ENCODE results near the gene C2orf81. TPM values are rescaled to one million over a fixed set of nuclear protein-coding genes. Genes with fewer than 3 reads are reported as not detected.
A peak's percentile ranks its signal among the peaks of the same experiment; 100 is the strongest.
"Not testable (repeated sequence)": the region's sequence is repeated elsewhere in the genome, so short reads cannot be mapped to it uniquely, and the experiment has no call there.

The C2orf81 gene
- polyA plus RNA-seq, 5 donors = 3.0 to 7.8 (median 6.0) TPM

DNA sequence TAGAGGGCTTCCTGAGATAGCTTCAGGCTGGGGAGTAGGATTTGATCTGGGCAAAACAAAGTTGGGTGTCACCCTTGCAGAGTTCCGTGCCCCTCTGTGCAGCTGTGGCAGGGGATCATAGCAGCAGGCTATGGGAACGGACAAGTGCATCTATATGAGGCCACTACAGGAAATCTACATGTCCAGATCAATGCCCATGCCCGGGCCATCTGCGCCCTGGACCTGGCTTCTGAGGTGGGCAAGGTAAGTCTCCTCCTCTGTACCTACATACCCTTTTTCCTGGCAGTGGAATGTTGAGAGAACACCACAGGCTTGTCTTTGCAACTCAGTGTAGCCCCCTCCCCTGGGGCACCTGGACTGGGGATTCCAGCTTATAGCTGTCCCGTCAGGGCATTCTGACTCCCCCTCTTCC is 3.6 kb upstream of the C2orf81 start:
- DNase-seq = no peak

DNA sequence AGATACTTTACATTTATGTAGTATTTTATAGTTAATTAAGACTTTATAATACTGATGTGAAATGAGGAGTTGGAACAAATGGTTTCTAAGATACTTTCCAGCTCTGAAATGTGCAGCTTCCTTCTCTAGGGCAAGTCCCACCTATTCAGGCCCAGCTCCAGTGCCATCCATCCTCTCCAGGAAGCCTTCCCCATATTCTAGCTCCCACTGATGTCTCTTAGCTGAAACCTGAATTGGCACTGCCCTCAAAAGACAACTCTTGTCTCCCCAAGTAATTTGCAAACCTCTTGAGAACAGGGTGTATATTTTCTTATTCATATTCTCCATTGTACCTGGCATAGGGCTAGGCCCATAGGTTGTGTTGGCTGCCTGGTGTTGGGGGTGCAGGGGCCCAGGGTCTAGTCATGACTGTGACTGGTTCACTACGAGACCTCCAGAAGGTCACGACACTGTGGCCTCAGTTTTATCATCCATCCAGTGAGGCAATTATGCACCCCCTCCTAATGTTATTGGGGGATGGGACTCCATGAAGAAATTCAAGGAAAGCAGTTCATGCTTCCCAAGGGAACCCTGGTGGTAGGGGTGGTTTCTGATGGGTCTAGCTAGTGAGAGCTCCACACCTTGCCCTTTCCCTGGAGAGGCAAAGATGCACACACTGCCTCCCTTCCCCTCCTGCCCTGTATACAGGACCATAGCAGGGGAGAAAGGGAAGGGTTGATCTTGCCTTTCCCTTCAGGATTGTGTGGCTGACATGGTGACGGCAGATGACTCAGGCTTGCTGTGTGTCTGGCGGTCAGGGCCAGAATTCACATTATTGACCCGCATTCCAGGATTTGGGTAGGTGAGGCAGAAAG is 2.9 kb upstream of the C2orf81 start:
- DNase-seq = no peak

DNA sequence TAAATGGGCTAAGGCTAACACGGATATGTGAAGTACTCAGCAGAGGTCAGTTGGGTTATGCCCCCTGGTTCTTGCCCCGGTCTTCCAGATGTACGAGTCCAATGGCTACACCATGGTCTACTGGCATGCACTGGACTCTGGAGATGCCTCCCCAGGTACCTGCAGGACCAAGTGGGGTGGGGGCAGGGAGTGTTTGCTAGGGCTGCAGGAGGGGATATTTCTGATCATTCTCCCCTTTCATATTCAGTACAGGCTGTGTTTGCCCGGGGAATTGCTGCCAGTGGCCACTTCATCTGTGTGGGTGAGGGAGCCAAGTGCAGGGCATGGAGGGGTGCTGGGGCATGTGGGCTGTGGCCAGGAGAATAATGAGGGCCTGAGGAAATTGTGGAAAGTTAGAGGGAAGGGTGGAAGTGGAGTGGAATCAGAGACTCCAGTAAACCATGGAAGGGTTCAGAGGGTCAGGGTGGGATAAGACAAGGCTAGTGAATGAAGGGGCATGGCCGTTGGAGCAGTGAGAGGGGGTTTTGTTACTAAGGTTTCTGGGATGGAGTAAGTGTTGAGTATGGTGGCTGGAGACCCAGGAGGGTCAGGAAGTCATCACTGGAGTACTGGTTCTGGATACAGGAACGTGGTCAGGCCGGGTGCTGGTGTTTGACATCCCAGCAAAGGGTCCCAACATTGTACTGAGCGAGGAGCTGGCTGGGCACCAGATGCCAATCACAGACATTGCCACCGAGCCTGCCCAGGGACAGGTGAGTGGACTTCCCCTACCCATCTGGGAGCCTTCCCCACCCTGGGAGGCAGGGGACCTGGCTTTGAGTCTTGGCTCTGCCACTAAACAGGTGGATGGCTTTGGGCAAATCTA is 2.0 kb upstream of the C2orf81 start:
- no peak for DNase-seq

DNA sequence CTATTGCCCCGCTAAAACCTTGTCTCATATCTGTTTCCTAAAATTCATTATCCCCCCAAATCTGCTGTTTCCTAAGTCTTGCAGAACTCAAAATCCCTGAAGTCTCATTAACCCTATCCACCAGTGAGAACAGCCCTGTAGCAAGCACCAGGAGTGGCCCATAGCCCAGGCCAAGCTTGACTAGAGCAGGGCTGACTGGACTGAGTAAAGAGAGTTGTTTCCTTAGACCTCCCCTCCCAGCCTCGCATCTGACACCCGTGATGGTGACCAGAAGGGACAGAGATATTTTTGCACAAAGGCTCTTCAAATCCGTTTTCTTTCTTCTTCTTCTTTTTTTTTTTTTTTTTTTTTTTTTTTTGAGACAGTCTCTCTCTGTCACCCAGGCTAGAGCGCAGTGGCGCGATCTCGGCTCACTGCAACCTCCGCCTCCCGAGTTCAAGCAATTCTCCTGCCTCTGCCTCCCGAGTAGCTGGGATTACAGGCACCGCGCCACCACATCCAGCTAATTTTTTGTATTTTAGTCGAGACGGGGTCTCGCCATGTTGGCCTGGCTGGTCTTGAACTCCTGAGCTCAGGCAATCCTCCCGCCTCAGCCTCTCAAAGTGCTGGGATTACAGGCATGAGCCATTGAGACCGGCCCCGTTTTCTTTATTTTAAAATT is 846 bp downstream of the C2orf81 start:
- DNase-seq = not testable (repeated sequence)

DNA sequence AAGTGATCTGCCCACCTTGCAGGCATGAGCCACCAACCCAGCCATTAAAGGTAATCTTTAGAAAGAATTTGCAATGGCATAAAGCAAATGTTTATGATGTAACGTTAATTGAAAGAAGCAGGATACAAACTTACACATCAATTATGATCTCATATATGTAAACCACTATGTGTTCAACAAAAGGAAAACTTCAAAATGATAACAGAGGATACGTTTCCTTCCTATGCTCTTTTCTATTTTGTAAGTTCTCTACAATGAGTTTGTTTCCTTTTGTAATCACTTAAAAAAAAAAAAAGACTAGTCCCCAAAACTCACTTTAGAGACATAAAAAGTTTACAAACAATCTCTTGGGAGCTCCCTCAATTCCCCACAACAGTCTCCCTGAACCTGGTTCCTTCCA is 1.4 kb downstream of the C2orf81 start:
- no peak for DNase-seq

DNA sequence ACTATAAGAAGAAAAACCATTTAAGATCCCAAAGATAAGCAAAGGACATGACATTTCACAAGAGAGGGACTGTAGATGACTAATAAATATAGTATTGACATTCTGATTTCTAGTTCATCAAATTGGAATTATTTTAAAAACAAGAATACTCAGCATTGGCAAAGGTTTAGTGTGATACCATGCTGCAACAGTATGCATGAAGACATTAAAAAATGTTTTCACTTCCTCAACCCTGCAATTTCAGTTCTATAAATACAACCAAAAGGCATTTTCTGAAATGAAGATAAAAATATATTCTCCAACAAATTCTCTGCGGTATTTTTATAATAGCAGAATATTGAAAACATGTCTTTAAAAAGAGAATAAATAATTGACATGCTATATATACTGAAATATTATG is 2.1 kb downstream of the C2orf81 start:
- no peak for DNase-seq

DNA sequence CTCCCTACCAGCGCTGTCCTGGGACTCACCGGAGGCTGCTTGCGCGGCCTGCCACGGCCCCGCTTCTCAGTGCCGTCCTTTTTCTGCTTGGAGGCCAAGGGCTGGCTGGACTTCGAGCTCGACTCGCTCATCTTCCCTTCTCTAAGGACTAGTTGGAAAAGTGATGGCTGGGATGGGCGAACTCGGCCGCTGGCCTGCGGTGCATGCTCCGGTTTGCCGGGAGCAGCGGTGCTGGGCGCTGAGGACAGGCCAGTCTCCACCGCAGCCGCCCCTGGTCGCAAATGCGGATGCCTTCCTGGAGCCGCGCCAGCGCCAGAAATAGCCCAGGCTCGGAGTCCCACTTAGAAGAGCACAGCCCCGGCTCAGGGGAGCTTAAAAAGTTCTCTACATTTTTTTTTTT is 3.1 kb downstream of the C2orf81 start:
- no peak for DNase-seq

DNA sequence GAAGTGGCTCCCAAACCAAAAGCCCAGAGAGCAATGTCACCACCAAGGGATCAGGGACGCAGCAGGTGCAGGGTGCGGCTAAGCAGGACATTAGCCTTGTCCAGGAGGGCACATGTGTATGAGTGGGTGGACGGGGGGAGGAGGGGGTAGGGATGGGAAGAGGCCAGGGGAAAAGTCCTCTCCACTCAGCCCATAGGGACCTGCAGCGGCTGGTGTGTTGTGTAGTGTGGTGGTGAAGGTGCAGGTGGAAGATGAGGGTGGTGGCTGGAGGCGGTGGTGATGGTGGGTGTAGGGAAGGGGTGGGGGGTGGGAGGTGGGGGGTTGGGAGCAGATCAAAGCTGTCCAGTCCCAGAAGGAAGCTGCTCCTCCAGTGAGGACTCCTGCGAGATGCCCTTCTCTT is 3.7 kb downstream of the C2orf81 start:
- DNase-seq = no peak

DNA sequence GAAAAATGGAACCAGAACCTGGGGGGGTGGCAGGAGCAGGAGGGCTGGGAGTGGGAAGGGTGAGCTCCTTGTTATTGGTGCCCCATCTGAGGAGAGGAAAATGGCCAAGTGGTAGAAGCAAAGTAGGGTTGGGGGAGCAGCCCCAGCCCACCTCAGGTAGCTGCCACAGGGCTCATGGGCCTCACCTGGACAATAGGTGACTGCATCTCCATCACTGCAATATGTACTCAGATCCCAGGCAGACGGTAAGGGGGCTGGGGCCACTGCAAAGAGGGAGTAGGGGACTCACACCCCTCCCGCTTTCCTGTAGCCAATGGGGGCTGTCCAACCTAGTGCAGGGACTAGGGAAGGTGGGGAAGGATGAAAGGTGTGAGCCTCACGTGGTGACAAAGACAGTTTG is 4.2 kb downstream of the C2orf81 start:
- no peak for DNase-seq

DNA sequence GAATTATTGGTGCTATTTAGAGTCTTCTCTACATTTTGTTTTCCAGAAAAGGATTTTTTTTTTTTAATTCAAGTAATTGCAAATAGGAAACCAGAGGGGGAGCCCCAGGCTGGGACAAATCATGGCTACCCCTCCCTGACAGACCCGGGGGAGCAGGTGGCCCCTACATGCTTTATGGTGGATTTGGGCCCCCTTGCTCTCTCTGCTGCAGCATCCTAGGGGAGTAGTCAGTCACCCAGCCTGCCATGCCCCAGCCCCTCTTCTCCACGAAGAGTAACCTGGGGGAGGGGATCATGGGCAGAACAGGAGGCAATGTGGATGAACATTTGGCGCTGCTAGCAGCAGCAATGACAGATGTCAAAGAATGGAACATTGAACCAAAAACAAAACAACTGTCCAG is 4.6 kb downstream of the C2orf81 start:
- no peak for DNase-seq

DNA sequence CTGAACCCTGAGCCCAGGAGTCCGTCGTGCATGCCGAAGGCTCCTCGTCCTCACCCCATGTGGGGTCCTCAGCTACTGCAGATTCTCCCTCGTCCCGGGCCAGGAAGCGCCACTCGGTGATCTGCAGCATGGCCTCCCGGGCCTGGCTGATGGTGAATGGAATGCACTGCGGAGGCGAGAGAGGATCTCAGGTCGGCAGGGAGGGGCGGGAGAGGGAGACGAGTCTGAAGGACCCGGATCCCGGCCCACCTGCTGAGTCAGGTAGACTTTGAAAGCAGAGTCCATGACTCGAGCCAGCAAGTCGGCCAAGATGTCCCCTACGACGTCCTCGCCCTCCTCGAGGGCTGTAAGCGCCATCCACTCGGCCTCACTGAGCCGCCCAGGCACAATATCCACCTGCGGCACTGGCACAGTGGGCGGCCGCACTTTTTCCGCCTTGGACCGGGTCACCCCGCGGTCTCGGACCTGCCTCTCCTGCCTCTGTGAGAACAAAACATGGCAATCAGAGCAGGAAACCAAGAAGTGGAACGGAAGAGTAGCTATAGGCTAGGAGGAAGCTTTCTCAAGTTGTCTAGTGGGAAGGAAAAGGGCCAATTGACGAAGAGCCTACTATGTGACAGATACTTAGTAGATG is 5.5 kb downstream of the C2orf81 start:
- no peak for DNase-seq

DNA sequence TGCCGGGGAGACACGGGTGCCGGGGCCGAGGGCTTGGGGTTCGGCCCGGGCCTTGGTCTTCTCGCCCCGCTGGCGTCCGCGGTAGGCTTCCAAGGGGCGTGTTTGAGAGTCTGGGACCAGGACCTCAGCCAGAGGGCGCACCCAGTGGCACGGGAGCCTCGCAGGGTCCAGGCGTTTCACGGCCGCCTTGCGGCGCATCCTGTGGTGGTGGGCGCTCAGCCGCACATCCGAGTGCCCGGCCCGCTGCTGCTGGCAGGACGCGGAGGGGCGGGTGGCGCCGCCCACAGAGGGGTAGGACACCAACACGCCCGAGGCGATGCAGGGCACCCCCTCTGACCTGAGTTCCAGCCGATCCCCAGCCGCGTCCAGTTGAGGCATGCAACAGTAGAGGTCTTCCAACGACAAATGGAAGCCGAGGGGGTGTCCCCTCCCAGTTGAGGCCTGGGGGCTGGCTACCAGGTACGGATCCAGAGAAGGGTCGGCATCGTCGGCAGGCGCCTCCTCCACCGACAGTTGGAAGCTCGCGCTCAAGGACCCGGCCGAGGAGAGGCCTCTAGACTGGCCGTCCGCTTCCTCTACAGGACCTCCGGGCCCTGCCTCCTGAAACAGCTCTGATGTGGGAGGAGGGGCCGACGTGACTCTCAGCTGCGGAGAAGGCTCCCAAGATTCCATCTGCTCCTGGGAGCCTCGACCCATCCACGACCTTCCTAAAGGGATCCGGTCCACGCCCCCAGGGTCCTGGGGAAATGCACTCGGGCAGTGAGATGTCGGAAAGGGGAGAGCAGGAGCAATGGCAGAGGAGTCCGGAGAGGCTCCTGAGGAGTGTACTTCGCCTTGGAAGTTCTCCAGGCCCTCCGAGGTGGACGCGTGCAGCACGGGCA is 6.3 kb downstream of the C2orf81 start:
- peak; percentile 52 to 60 for DNase-seq

DNA sequence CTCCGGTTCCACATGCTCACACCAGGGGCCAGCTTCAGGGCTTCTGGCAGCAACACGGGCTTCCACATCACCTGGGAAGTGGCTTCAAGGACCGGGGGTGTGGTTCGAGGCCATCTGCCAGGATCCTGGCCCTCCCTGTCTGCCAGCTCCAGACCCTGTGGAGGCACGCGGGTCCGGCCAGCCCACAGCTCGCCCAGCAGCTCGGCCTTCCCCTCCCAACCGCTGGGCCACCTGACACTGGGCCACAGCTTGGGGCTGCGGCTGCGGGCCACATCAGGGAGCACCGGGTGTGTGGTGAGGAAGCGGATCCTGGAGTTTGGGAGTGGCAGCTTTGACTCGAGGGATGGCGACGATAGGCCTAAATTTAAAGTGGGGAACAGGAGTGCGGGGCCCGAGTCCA is 7.0 kb downstream of the C2orf81 start:
- DNase-seq = no peak

DNA sequence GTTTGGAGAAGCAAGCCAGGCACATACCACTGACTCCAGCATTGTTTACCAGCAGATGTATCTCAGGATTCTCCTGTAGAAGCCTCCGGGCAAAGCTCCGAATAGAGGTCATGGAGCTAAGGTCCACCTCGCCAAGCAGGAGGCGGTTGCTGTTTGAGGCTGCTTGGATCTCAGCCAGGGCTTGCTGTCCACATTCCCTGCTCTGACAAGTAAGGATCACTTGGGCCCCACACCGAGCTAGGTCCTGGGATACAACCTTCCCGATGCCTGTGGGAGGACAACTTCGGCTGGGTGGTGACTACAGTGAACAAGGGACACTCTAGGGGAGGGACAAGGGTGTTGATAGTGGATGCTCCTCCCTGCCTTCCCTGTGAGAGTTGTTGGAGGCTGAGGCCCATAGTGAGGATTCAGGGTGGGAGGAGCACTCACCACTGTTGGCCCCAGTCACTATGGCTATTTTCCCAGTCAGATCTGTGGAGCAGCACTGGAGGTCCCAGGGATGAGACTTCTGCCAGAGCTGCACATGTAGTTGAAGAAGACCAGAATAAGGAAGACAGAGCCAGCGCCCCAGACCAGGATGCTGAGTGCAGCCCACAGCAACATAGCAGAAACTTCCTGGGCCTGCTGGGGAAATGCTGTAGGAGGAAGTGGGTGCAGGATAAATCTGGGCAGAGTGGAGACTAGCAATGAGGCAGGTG is 8.3 kb downstream of the C2orf81 start:
- DNase-seq = no peak

DNA sequence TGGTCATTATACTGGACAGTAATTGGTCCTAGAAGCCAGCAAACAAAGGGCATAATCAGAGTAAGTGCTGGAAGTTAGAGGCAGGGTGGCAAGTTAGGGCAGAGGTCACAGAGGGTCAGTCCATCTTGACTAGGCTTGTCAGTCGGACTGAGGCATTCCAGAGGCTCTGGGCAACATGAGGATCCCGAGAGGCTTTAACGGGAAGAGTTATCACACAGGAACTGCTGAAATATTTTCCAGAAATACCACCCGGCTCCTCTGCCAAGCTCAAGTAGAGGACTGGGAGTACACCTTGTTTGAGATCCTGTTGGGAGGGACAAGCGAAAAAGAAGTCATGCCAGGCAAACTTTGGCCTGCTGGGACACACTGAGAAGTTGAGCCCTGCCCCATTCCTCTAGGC is 13.7 kb downstream of the C2orf81 start:
- DNase-seq = no peak

DNA sequence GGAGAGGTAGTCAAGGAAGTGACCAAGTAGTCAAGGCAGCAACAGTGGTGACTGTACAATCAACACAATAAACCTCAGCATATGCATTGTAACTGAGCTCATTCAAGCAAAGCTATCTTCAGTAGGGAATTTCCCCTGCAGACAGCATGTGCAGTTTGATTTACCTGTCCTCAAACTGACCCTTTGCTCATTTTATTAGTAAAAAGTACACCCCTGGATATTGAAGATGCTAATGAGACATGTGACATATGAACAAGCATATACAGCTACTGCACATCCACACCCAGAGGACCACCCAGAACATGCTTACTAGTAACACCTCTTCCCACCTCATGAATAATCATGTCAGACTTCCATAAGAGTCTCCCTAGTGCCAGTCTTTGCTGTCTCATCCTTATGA is 15.4 kb downstream of the C2orf81 start:
- DNase-seq = no peak

DNA sequence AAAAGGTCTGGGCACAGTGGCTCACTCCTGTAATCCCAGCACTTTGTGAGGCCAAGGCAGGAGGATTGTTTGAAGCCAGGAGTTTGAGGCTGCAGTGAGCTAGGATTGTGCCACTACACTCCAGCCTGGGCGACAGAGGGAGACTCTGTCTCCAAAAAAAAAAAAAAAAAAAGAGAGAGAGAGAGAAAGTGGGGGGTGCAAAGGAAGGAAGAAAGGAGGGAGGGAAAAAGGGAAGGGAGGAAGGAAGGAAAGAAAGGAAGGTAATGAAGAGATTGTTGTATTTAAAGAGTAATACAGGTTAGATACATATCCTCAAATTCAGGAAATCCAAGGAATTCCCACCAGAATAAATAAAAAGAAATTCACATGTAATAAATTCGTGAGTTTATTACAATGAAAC is 19.5 kb downstream of the C2orf81 start:
- no peak for DNase-seq

DNA sequence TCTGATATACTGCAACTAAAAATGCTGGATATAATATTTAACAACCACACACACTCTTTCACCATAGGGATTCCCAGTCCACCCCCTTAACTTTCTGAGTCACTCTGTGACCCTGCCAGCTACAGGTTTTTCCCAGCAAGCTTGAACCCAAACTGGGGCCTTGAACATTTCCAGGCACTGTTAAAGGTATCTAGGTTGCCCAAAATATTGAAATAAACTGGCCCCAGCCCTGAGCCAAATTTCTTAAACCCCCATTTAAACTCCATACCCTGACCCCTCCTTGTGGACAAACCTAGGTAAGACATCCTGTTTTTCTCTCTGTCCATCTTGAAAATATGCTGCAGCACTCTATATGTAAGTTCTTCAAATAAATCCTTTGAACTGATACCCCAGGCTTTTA is 21.6 kb downstream of the C2orf81 start:
- no peak for DNase-seq

DNA sequence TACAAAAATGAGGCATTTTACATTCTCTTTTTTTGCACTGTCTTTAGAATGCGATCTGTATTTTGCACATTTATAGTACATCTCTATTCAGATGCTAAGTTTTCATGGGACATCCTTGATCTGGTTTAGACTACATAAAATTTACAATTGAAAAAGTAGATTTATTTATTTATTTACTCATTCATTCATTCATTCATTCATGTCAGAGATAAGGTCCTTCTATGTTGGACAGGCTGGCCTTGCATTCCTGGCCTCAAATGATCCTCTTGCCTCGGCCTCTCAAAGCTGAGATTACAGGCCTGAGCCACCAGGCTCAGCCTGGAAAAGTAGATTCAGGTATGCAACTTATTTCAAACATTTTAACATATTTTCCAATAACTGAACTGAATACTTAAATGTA is 25.3 kb downstream of the C2orf81 start:
- no peak for DNase-seq

DNA sequence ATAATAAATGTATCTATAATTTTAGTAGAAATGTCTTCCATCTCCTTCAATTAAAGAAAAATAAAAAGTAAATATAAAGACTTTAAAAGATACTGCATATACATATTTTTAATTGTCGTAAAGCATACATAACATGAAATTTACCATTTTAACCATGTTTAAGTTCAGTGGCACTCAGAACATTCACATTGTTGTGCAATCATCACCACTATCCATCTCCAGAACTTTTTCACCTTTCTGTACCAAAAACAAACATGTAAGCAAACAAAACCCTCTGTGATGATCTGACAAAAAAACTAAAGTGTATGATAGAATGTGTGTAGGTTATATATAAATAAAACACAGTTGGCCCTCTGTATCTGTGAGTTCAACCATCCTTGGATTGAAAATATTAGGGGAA is 27.9 kb downstream of the C2orf81 start:
- DNase-seq = no peak

DNA sequence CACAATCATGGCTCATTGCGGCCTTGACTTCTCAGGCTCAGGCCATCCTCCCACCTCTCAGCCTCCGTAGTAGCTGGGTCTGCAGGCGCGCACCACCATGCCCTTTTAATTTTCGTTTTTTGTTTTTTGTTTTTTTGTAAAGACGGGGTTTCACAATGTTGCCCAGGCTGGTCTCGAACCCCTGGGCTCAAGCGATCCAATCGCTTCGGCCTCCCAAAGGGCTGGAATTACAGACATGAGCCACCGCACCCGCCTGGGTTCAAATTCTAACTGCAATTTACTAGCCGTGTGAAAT is 29.0 kb downstream of the C2orf81 start:
- DNase-seq = no peak
